Dedifferentiated amniotic fluid mesenchymal stem cell (primary cell): ENCODE measurements around the gene SLC8A1.
A peak's percentile ranks its signal among the peaks of the same experiment; 100 is the strongest.

Experiments used
- DNase-seq: peaks from one replicate; pipeline ENCODE4 v3.0.0-alpha.2; 2016; ENCODE audit errors: extremely low spot score

Gene SLC8A1

GRCh38 chr2:40155728-40156127 is 296.2 kb downstream of the SLC8A1 start:
- no peak for DNase-seq

DNA sequence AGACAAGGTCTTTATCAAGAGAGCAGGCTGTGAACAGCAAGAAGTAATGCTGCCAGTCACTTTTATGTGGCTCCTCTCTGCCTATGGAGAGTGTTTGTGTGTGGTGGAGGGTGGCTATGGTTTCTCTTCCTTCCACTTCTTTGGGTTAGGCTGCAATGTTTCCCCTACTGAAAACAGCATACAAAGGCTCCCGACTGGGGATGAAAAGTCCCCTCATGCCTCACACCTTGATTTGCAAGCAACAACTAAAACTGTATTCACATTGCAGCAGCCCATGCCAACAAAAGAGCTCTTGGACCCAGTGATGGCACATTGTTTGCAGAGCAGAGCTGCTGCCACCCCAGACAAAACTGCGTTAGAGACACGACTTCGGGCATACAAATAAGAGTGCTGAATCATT is 301.6 kb downstream of the SLC8A1 start:
- DNase-seq, result no peak

- DNase-seq, result no peak
Measured at GRCh38 chr2:40148334-40148733, 303.6 kb downstream of the SLC8A1 start.

DNA sequence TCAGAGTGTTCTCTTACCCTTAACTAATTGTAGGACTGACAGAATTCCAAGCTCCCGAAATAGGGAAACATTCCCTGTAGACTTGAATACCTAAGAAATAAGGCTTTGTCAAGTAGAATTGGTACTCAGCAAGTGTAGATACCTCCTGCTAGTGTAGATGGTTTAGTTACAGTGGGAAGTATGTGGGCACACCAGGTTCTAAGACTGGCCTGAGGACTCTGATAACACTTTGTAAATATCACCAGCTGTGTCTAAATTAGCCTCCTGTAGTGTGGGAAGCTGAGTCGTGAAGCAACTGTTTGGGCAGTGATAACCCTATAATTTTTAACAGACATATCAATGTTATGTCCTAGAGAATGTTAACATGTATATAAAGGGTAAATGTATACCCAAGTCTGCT is 304.5 kb downstream of the SLC8A1 start:
- no peak for DNase-seq

- DNase-seq, result no peak
Measured at GRCh38 chr2:40144022-40144421, 307.9 kb downstream of the SLC8A1 start.

- DNase-seq, result no peak
Measured at GRCh38 chr2:40138314-40138713, 313.6 kb downstream of the SLC8A1 start.

GRCh38 chr2:40131081-40131704 is 320.7 kb downstream of the SLC8A1 start:
- no peak for DNase-seq

DNA sequence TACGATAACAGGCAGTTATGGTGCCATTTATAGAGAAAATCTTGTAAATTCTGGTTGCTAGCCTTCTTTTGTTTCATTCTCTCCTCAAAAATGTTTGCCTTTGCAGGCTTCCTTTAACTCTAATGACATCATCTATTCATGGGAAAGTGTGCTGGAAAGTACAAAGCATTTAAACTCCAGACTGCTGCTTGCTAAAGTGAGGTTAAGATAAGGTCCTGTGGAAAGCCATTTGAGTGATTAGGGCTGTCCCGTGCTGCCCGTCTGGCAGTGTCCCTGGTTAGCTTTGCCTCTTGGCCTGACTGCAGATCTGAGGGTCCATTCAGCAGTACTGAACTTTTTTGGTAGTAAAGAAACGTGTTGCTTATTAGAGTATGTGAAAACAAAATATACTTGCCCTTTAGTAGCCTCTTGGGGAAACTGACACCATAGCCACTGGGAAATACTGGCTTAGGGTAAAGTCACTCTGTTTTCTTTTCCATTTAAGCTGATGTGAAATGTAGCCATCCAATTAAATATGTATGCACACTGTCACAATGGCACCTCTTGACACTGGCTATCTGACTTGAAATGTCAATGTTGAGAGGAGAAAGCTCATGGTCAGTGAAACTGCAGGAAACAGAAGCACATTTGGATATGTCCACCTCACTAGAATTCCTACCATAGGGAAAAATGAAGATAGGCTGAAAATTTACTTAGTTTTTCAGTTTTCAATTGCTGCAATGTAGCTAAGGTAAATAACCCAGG is 321.5 kb downstream of the SLC8A1 start:
- peak; percentile 46 for DNase-seq

- no peak for DNase-seq
Measured at GRCh38 chr2:40129725-40130124, 322.2 kb downstream of the SLC8A1 start.

GRCh38 chr2:40128796-40129195 is 323.1 kb downstream of the SLC8A1 start:
- no peak for DNase-seq

DNA sequence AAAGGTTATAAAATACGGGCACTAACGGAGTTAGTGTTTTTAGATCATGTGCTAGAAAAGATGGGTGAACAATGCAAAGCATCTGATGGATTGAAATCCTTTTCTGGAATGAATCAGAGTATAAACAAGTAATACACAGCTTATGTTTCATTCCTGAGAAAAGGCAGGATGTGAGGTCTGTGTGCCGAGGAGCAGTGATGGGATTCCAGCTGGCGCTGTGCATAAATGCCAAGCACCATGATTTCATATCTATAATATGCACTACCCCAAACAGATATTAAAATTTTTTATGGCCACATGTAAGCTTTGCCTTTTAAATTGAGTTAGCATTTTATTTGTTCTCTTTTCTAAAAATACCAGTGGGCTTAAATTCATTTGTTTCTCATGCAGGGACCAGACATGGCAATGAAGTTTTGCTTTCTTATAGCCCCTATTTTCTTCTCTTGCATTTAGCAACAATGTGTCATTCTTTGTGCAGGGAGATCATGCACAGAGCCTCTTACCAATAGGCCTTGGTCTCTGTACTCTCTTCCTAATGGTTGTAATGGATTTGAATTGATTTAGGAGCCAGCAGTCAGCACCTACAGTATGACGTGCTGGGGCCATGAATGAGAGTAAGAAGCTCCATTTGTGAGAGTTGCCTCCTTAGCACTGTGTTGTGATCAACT is 323.9 kb downstream of the SLC8A1 start:
- peak; percentile 91 for DNase-seq

DNA sequence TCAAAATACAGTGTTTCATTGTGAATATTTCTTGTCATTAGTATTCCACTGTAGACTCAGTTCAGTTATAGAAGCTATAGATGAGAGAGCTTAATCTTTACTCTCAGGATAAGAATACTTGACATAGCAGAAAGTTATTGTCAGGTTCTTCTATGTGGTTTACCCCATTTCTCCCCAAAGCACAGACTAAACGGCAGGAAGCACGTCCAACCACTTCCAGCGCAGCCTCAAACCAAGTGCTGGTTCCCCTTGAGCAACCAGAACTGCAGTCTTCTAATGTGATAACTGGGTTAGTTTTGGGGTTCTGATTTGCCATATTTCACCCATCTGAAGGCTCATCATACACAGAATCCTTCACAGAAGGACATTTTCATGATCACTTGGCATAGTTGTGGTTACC is 324.7 kb downstream of the SLC8A1 start:
- no peak for DNase-seq

- no peak for DNase-seq
Measured at GRCh38 chr2:40126006-40126405, 325.9 kb downstream of the SLC8A1 start.

DNA sequence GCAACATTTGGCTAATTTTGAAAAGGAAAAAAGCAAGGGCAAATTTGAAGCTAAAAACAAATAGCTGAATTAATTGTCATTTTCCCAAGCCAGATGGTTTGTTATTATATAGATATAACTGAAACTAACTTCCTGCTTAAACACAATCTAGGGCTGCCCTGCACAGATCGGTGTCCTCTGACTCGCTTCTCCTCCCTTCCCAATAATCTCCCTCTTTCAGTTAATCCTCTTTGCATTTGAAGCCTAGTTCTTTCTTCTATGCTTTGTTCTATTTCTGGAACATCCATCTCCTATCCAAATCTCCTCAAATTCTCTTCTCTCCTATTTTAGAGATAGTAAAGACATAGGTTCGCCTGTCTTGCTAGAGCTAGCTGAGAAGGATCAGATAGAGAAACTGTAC is 328.1 kb downstream of the SLC8A1 start:
- DNase-seq, result no peak

GRCh38 chr2:40123326-40123725 is 328.6 kb downstream of the SLC8A1 start:
- peak; percentile 48 for DNase-seq

DNA sequence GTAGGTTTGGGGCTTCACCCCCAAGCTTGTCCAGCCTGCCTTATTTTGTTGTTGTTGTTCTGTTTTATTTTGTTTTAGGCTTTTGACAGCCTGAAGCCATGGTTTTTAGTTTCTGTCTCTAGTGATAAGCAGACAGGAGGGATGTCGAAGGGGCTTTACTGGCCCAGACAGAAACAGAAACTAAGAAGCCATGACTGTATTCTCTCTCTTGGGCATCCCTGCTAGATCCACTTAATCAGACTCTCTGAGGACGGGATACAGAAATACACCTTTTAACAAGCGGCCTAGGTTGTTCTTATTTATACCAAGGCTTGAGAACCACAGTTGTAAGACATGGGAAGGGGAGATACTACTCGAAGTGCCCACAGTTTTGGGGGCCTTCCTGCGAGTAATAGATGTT is 330.9 kb downstream of the SLC8A1 start:
- no peak for DNase-seq

- DNase-seq, result no peak
Measured at GRCh38 chr2:40120026-40120425, 331.9 kb downstream of the SLC8A1 start.

- DNase-seq, result no peak
Measured at GRCh38 chr2:40118622-40119021, 333.3 kb downstream of the SLC8A1 start.

GRCh38 chr2:40115894-40116293 is 336.0 kb downstream of the SLC8A1 start:
- DNase-seq, result no peak

GRCh38 chr2:40115348-40115747 is 336.5 kb downstream of the SLC8A1 start:
- no peak for DNase-seq

GRCh38 chr2:40113997-40114396 is 337.9 kb downstream of the SLC8A1 start:
- DNase-seq, result no peak

DNA sequence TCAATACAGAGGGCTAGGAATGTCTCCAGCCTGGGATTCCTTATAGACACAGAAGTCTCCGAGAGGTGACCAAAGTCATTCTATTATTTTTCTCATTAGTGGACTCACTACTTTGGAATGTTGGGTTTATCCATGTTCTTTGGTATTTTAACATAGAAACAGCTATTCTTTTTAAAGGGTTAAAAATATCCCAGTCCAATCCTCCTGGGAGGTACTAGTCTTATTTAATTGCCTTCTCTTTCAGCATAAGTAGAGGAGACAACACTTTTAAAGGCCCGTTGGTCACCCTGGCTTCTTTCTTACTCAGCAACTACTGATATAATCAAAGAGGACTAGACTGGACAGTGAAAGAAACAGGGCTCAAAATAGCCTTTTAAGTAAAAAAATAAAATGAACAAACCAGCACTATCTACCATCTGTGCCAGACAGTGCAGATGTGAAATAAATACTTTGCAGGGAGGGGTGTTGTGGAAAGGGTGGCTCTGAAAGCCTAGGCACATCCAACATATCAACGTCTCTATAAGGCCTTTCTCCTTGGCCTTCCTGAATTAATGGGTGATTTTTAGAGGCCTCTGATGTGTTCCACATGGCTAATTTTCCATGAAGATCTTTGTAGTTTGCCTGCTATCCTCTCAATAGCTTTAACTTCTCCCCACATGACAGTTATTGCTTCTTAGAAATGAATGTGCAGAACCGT is 338.5 kb downstream of the SLC8A1 start:
- no peak for DNase-seq

- no peak for DNase-seq
Measured at GRCh38 chr2:40109381-40109780, 342.5 kb downstream of the SLC8A1 start.
